Fibroblast of mammary gland (primary cell): Measurements from ENCODE around the gene INSM1.

Source experiments
- DNase-seq: peaks from one replicate; pipeline ENCODE4 v3.0.0-alpha.2; 2010; ENCODE audit warnings: low read depth
- H3K4me3 ChIP-seq: 2 replicates; pipeline ENCODE4 v1.5.1; 2011; ENCODE audit warnings: low read depth, mild to moderate bottlenecking, low read length, moderate library complexity; ENCODE audit not compliant: control insufficient read depth
- CTCF ChIP-seq: conservative IDR thresholded peaks from 2 replicates; pipeline ENCODE4 v1.5.1; 2011; ENCODE audit warnings: low read depth, low read length, inconsistent platforms; ENCODE audit not compliant: control insufficient read depth, insufficient read depth

INSM1 gene

GRCh38 chr20:20410678-20411077 lies 42.8 kb downstream of the INSM1 start:
- no peak overlapping the region for H3K4me3 ChIP-seq
- no peak for DNase-seq
- no peak for TF ChIP-seq CTCF

- TF ChIP-seq CTCF, result no peak
- no peak for DNase-seq
- H3K4me3 ChIP-seq, result no peak overlapping the region
Measured at GRCh38 chr20:20411402-20411801, 43.5 kb downstream of the INSM1 start.

- TF ChIP-seq CTCF, result no peak
- no peak for DNase-seq
- no peak overlapping the region for H3K4me3 ChIP-seq
Measured at GRCh38 chr20:20411836-20412235, 43.9 kb downstream of the INSM1 start.

- H3K4me3 ChIP-seq, result no peak overlapping the region
- TF ChIP-seq CTCF, result no peak
- DNase-seq, result no peak
Measured at GRCh38 chr20:20412750-20413149, 44.8 kb downstream of the INSM1 start.

GRCh38 chr20:20413810-20414281 lies 45.9 kb downstream of the INSM1 start:
- no peak for DNase-seq
- no peak for TF ChIP-seq CTCF
- H3K4me3 ChIP-seq, result no peak overlapping the region

- TF ChIP-seq CTCF, result no peak
- DNase-seq, result no peak
- H3K4me3 ChIP-seq, result no peak overlapping the region
Measured at GRCh38 chr20:20414640-20415220, 46.8 kb downstream of the INSM1 start.

- no peak for DNase-seq
- H3K4me3 ChIP-seq, result no peak overlapping the region
- no peak for TF ChIP-seq CTCF
Measured at GRCh38 chr20:20415321-20415720, 47.4 kb downstream of the INSM1 start.
